GM08714 (cell line): ENCODE data around the gene MYO5B.

ENCODE experiments used
- H3K4me3 ChIP-seq: fragments of 200-500 bp; sonication (Bioruptor generic); 2 replicates; pipeline ENCODE4 v1.5.1; 2014; ENCODE audit warnings: mild to moderate bottlenecking, low read length, inconsistent platforms
- ZNF274 ChIP-seq: IDR thresholded peaks from 2 replicates; pipeline ENCODE4 v1.6.1; 2012; ENCODE audit warnings: mild to moderate bottlenecking, low read depth, low read length

Gene MYO5B

GRCh38 chr18:50090370-50091312 lies 104.3 kb downstream of the MYO5B start:
- H3K4me3 ChIP-seq, result no peak overlapping the region
- TF ChIP-seq ZNF274, result no peak

- no peak for TF ChIP-seq ZNF274
These were observed 105.2 kb downstream of the MYO5B start for GRCh38 chr18:50089702-50090101.

GRCh38 chr18:50083708-50084107 lies 111.2 kb downstream of the MYO5B start:
- TF ChIP-seq ZNF274, result no peak

More at GRCh38 chr18:50089702-50090101, 105.2 kb downstream of the MYO5B start:
- H3K4me3 ChIP-seq, result no peak overlapping the region

GRCh38 chr18:50080932-50081560 lies 113.9 kb downstream of the MYO5B start:
- no peak overlapping the region for H3K4me3 ChIP-seq
- TF ChIP-seq ZNF274, result no peak

More at GRCh38 chr18:50083708-50084107, 111.2 kb downstream of the MYO5B start:
- H3K4me3 ChIP-seq, result no peak overlapping the region

- no peak overlapping the region for H3K4me3 ChIP-seq
- no peak for TF ChIP-seq ZNF274
These were observed 114.6 kb downstream of the MYO5B start for GRCh38 chr18:50080316-50080715.

GRCh38 chr18:50079571-50080295 lies 115.2 kb downstream of the MYO5B start:
- no peak for TF ChIP-seq ZNF274

GRCh38 chr18:50076277-50076676 lies 118.7 kb downstream of the MYO5B start:
- TF ChIP-seq ZNF274, result no peak
- no peak overlapping the region for H3K4me3 ChIP-seq

More at GRCh38 chr18:50079571-50080295, 115.2 kb downstream of the MYO5B start:
- H3K4me3 ChIP-seq, result no peak overlapping the region

GRCh38 chr18:50075772-50076171 lies 119.2 kb downstream of the MYO5B start:
- H3K4me3 ChIP-seq, result no peak overlapping the region
- TF ChIP-seq ZNF274, result no peak

GRCh38 chr18:50074404-50074803 lies 120.5 kb downstream of the MYO5B start:
- no peak for TF ChIP-seq ZNF274
- no peak overlapping the region for H3K4me3 ChIP-seq

GRCh38 chr18:50073319-50073718 lies 121.6 kb downstream of the MYO5B start:
- no peak for TF ChIP-seq ZNF274
- no peak overlapping the region for H3K4me3 ChIP-seq

GRCh38 chr18:50072146-50072545 lies 122.8 kb downstream of the MYO5B start:
- TF ChIP-seq ZNF274, result no peak
- no peak overlapping the region for H3K4me3 ChIP-seq

- TF ChIP-seq ZNF274, result no peak
- no peak overlapping the region for H3K4me3 ChIP-seq
These were observed 123.5 kb downstream of the MYO5B start for GRCh38 chr18:50071397-50071796.

GRCh38 chr18:50069422-50069821 lies 125.5 kb downstream of the MYO5B start:
- TF ChIP-seq ZNF274, result no peak
- H3K4me3 ChIP-seq, result no peak overlapping the region

- TF ChIP-seq ZNF274, result no peak
- H3K4me3 ChIP-seq, result no peak overlapping the region
These were observed 129.4 kb downstream of the MYO5B start for GRCh38 chr18:50065527-50065926.
